Activated CD4-positive, alpha-beta T cell treated with anti-CD3 and anti-CD28 coated beads for 4 hours (primary cell): ENCODE measurements around the gene MEX3C.

ENCODE experiments used
- DNase-seq, 2 donors: peaks; one replicate each; pipeline ENCODE4 v3.0.0-alpha.2; 2020

Gene MEX3C

GRCh38 chr18:51197661-51198424, at the start of gene MEX3C:
Gene MEX3C, minus strand, starts transcription at chr18:51197681. Its CDS starts 361 bp downstream, at chr18:51197320.
- DNase-seq: peak; percentile 99 to 100

GRCh38 chr18:51241226-51241625, 43.7 kb upstream of the MEX3C start:
- no peak for DNase-seq

- DNase-seq: no peak
Measured at GRCh38 chr18:51236225-51236624, 38.7 kb upstream of the MEX3C start.

GRCh38 chr18:51235009-51235789, 37.7 kb upstream of the MEX3C start:
- DNase-seq: peak; percentile 2 to 20

- no peak for DNase-seq
Measured at GRCh38 chr18:51234117-51235008, 36.9 kb upstream of the MEX3C start.

- DNase-seq: no peak
Measured at GRCh38 chr18:51229328-51229727, 31.8 kb upstream of the MEX3C start.

GRCh38 chr18:51227660-51228059, 30.2 kb upstream of the MEX3C start:
- no peak for DNase-seq

GRCh38 chr18:51226587-51227350, 29.3 kb upstream of the MEX3C start:
- DNase-seq: no peak

GRCh38 chr18:51226068-51226467, 28.6 kb upstream of the MEX3C start:
- no peak for DNase-seq

- DNase-seq: no peak
Measured at GRCh38 chr18:51212606-51213005, 15.1 kb upstream of the MEX3C start.

GRCh38 chr18:51211552-51211951, 14.1 kb upstream of the MEX3C start:
- no peak for DNase-seq

GRCh38 chr18:51196811-51197660, 445 bp downstream of the MEX3C start:
- DNase-seq: peak in 1 of 2 donors; percentile 32

- DNase-seq: peak; percentile 42 to 51
Measured at GRCh38 chr18:51196118-51196810, 1.2 kb downstream of the MEX3C start.

- DNase-seq: peak; percentile 21 to 27
Measured at GRCh38 chr18:51195451-51196117, 1.9 kb downstream of the MEX3C start.

- DNase-seq: no peak
Measured at GRCh38 chr18:51195086-51195450, 2.4 kb downstream of the MEX3C start.

GRCh38 chr18:51194604-51195003, 2.9 kb downstream of the MEX3C start:
- DNase-seq: no peak

GRCh38 chr18:51193621-51194287, 3.7 kb downstream of the MEX3C start:
- no peak for DNase-seq

GRCh38 chr18:51192696-51193095, 4.8 kb downstream of the MEX3C start:
- no peak for DNase-seq

- DNase-seq: no peak
Measured at GRCh38 chr18:51192026-51192425, 5.5 kb downstream of the MEX3C start.
